Mesenchymal stem cell (in vitro differentiated cells and primary cell): ENCODE results near the gene HES1.

Experiments used
- DNase-seq: peaks from one replicate; pipeline ENCODE4 v3.0.0-alpha.2; 2013
- H2AFZ ChIP-seq: one replicate; pipeline ENCODE4 v1.6.1; 2013; ENCODE audit warnings: low read depth, mild to moderate bottlenecking, control low read depth, inconsistent platforms, low read length, moderate library complexity
- H2AK5ac ChIP-seq: 2 replicates; pipeline ENCODE4 v1.6.1; 2013; ENCODE audit warnings: low read length, moderate library complexity, mild to moderate bottlenecking, inconsistent platforms; ENCODE audit not compliant: severe bottlenecking
- H2BK120ac ChIP-seq: one replicate; pipeline ENCODE4 v1.6.1; 2013; ENCODE audit warnings: low read depth, mild to moderate bottlenecking, inconsistent platforms, low read length, moderate library complexity
- H2BK12ac ChIP-seq, 2 experiments: one replicate each; pipeline ENCODE4 v1.6.1; 2013; ENCODE audit warnings: inconsistent platforms in 2 of 2, low read length in 2 of 2, mild to moderate bottlenecking in 2 of 2, moderate library complexity in 2 of 2, control low read depth in 1 of 2
- H2BK15ac ChIP-seq: one replicate; pipeline ENCODE4 v1.6.1; 2013; ENCODE audit warnings: mild to moderate bottlenecking, low read depth, inconsistent platforms; ENCODE audit not compliant: poor library complexity, severe bottlenecking
- H2BK5ac ChIP-seq: 2 replicates; pipeline ENCODE4 v1.6.1; 2013; ENCODE audit warnings: low read depth, mild to moderate bottlenecking, low read length, control low read depth, inconsistent platforms; ENCODE audit not compliant: poor library complexity, severe bottlenecking
- H3K14ac ChIP-seq, 2 experiments: one replicate each; pipeline ENCODE4 v1.6.1; 2013; ENCODE audit warnings: inconsistent platforms in 2 of 2, low read length in 2 of 2, control low read depth in 1 of 2, mild to moderate bottlenecking in 1 of 2, moderate library complexity in 1 of 2
- H3K18ac ChIP-seq, 2 experiments: one replicate each; pipeline ENCODE4 v1.6.1; 2013; ENCODE audit warnings: inconsistent platforms in 2 of 2, low read length in 2 of 2, control low read depth in 1 of 2, low read depth in 1 of 2, mild to moderate bottlenecking in 1 of 2
- H3K23ac ChIP-seq, 2 experiments: one replicate each; pipeline ENCODE4 v1.6.1; 2013; ENCODE audit warnings: inconsistent platforms in 2 of 2, low read length in 2 of 2, mild to moderate bottlenecking in 2 of 2, moderate library complexity in 2 of 2, control low read depth in 1 of 2
- H3K27ac ChIP-seq: 2 replicates; pipeline ENCODE4 v1.5.1; 2013; ENCODE audit warnings: mild to moderate bottlenecking, moderate library complexity, low read length, control low read depth, inconsistent platforms; ENCODE audit not compliant: poor library complexity, severe bottlenecking
- H3K27me3 ChIP-seq, 2 experiments: 2 replicates each; pipeline versions ENCODE4 v1.6.1 to v1.7.0; 2013; ENCODE audit warnings: low read length in 2 of 2, mild to moderate bottlenecking in 2 of 2, moderate library complexity in 2 of 2, control low read depth in 1 of 2, inconsistent platforms in 1 of 2; ENCODE audit not compliant: control insufficient read depth in 1 of 2, insufficient read depth in 1 of 2
- H3K36me3 ChIP-seq, 2 experiments: 2 replicates each; pipeline versions ENCODE4 v1.6.1 to v1.7.0; 2013; ENCODE audit warnings: low read length in 2 of 2, control low read depth in 1 of 2, inconsistent platforms in 1 of 2, low read depth in 1 of 2, mild to moderate bottlenecking in 1 of 2; ENCODE audit not compliant: insufficient read depth in 2 of 2, control insufficient read depth in 1 of 2
- H3K4ac ChIP-seq, 2 experiments: one replicate each; pipeline ENCODE4 v1.6.1; 2013; ENCODE audit warnings: inconsistent platforms in 2 of 2, low read length in 2 of 2, mild to moderate bottlenecking in 2 of 2, moderate library complexity in 2 of 2, control low read depth in 1 of 2, low read depth in 1 of 2
- H3K4me1 ChIP-seq: 2 replicates; pipeline ENCODE4 v1.6.1; 2013; ENCODE audit warnings: low read depth, low read length, control low read depth; ENCODE audit not compliant: control insufficient read depth, insufficient read depth
- H3K4me2 ChIP-seq: 2 replicates; pipeline ENCODE4 v1.6.1; 2013; ENCODE audit warnings: low read length, mild to moderate bottlenecking, inconsistent platforms; ENCODE audit not compliant: poor library complexity, severe bottlenecking
- H3K4me3 ChIP-seq, 2 experiments: 2 replicates each; pipeline versions ENCODE4 v1.5.1 to v1.7.0; 2013; ENCODE audit warnings: low read length in 2 of 2, mild to moderate bottlenecking in 2 of 2, control low read depth in 1 of 2, low read depth in 1 of 2; ENCODE audit not compliant: insufficient read depth in 1 of 2
- H3K79me1 ChIP-seq: replicated peaks from 2 replicates; pipeline ENCODE4 v1.6.1; 2013; ENCODE audit warnings: mild to moderate bottlenecking, control low read depth, low read length, inconsistent platforms; ENCODE audit not compliant: poor library complexity, severe bottlenecking
- H3K9ac ChIP-seq: 2 replicates; pipeline ENCODE4 v1.7.0; 2013; ENCODE audit warnings: mild to moderate bottlenecking, low read length, moderate library complexity
- H3K9me3 ChIP-seq: 2 replicates; pipeline ENCODE4 v1.7.0; 2013; ENCODE audit warnings: mild to moderate bottlenecking, low read length; ENCODE audit not compliant: control insufficient read depth
- H4K8ac ChIP-seq: one replicate; pipeline ENCODE4 v1.6.1; 2013; ENCODE audit warnings: inconsistent platforms, mild to moderate bottlenecking, low read length, moderate library complexity
- H4K91ac ChIP-seq: one replicate; pipeline ENCODE4 v1.6.1; 2013; ENCODE audit warnings: mild to moderate bottlenecking, low read length, inconsistent platforms
- WGBS: methylation state at CpG from one replicate; pipeline ENCODE4 v1.1.7; 2013; ENCODE audit warnings: mixed read lengths; 5-methylcytosine and 5-hydroxymethylcytosine counted together

The HES1 gene

GRCh38 chr3:194141415-194142155, 5.6 kb downstream of the HES1 start:
- Histone ChIP-seq H4K8ac (peak overlapping the region; percentile 97), H2BK5ac (peak overlapping the region; percentile 96), H3K27ac (peak overlapping the region; percentile 93), H3K36me3 (peaks cover 0 to 4% of the 10 kb centered on the region in 2 experiments), H2BK12ac (peak overlapping the region; percentile 57 to 88), H3K9ac (peak overlapping the region; percentile 87), H3K27me3 (peaks cover 0 to 9% of the 10 kb centered on the region in 2 experiments), H4K91ac (peak overlapping the region; percentile 99), H3K14ac (no peak overlapping the region), H2BK15ac (peak overlapping the region; percentile 100), H3K4ac (peak overlapping the region; percentile 69 to 92), H3K4me1 (peaks cover 26% of the 10 kb centered on the region), H3K4me3 (peak overlapping the region in 1 of 2 experiments; percentile 41), H2AFZ (no peak overlapping the region), H3K79me1 (peaks cover 3% of the 10 kb centered on the region), H3K9me3 (no peaks in the 10 kb centered on the region), H2AK5ac (peak overlapping the region; percentile 82), H3K23ac (no peak overlapping the region), H3K4me2 (peak overlapping the region; percentile 55), H3K18ac (peak overlapping the region; percentile 97), H2BK120ac (peak overlapping the region; percentile 99)
- DNase-seq = peak; percentile 96
- under 1% methylated on average over 41 of the region's 65 CpGs for WGBS

GRCh38 chr3:194142156-194142910, 6.4 kb downstream of the HES1 start:
- H3K18ac ChIP-seq = peak overlapping the region; percentile 95 to 97
- H3K14ac ChIP-seq = no peak overlapping the region
- H2BK120ac ChIP-seq = peak overlapping the region; percentile 99
- peak overlapping the region; percentile 67 to 97 for H2BK12ac ChIP-seq
- no peaks in the 10 kb centered on the region for H3K9me3 ChIP-seq
- H3K4ac ChIP-seq = peak overlapping the region; percentile 69 to 92
- H2BK5ac ChIP-seq = peak overlapping the region; percentile 96
- H3K23ac ChIP-seq = no peak overlapping the region
- peak overlapping the region; percentile 88 for H4K91ac ChIP-seq
- H3K36me3 ChIP-seq = peaks cover 0 to 4% of the 10 kb centered on the region in 2 experiments
- H3K79me1 ChIP-seq = peaks cover 3% of the 10 kb centered on the region
- peak overlapping the region; percentile 97 for H4K8ac ChIP-seq
- peak overlapping the region; percentile 87 for H3K9ac ChIP-seq
- no peak overlapping the region for H2AFZ ChIP-seq
- peak overlapping the region; percentile 55 for H3K4me2 ChIP-seq
- H3K4me3 ChIP-seq = peak overlapping the region in 1 of 2 experiments; percentile 41
- peak overlapping the region; percentile 86 for H2AK5ac ChIP-seq
- WGBS = 24% methylated on average over 14 of the region's 14 CpGs
- H3K27me3 ChIP-seq = peaks cover 0 to 17% of the 10 kb centered on the region in 2 experiments
- H3K4me1 ChIP-seq = peaks cover 26% of the 10 kb centered on the region
- peak; percentile 82 for DNase-seq
- peak overlapping the region; percentile 93 for H3K27ac ChIP-seq
- H2BK15ac ChIP-seq = no peak overlapping the region

- Histone ChIP-seq H3K4me3 (no peak overlapping the region), H3K79me1 (no peaks in the 10 kb centered on the region), H4K91ac (no peak overlapping the region), H2BK12ac (no peak overlapping the region), H2BK120ac (no peak overlapping the region), H3K14ac (no peak overlapping the region), H3K18ac (no peak overlapping the region), H3K27ac (no peak overlapping the region), H3K4me2 (no peak overlapping the region), H3K4ac (no peak overlapping the region), H2BK5ac (no peak overlapping the region), H3K36me3 (no peaks in the 10 kb centered on the region), H2AK5ac (no peak overlapping the region), H3K9ac (no peak overlapping the region), H3K9me3 (no peaks in the 10 kb centered on the region), H3K27me3 (peaks cover 3 to 40% of the 10 kb centered on the region in 2 experiments), H3K4me1 (peaks cover 26% of the 10 kb centered on the region), H2BK15ac (no peak overlapping the region), H2AFZ (no peak overlapping the region), H3K23ac (no peak overlapping the region), H4K8ac (no peak overlapping the region)
- 97% methylated on average over 2 of the region's 2 CpGs for WGBS
- no peak for DNase-seq
Measured at GRCh38 chr3:194145702-194146101, 9.8 kb downstream of the HES1 start.

- Histone ChIP-seq H3K4me2 (no peak overlapping the region), H3K9me3 (no peaks in the 10 kb centered on the region), H2BK12ac (peak overlapping the region in 1 of 2 experiments; percentile 45), H3K9ac (no peak overlapping the region), H4K8ac (no peak overlapping the region), H3K79me1 (no peaks in the 10 kb centered on the region), H3K23ac (no peak overlapping the region), H3K14ac (no peak overlapping the region), H3K36me3 (no peaks in the 10 kb centered on the region), H2BK120ac (no peak overlapping the region), H3K4me1 (peaks cover 12% of the 10 kb centered on the region), H3K4ac (no peak overlapping the region), H3K4me3 (no peak overlapping the region), H2BK5ac (no peak overlapping the region), H2AK5ac (no peak overlapping the region), H4K91ac (no peak overlapping the region), H2BK15ac (no peak overlapping the region), H3K27me3 (peaks cover 3 to 50% of the 10 kb centered on the region in 2 experiments), H3K27ac (no peak overlapping the region), H2AFZ (no peak overlapping the region), H3K18ac (peak overlapping the region in 1 of 2 experiments; percentile 29)
- WGBS = 79% methylated on average over 7 of the region's 7 CpGs
- no peak for DNase-seq
Measured at GRCh38 chr3:194147679-194148078, 11.7 kb downstream of the HES1 start.
